ENCODE data around the gene TENM4. TPM values are rescaled to one million over a fixed set of nuclear protein-coding genes. Genes with fewer than 3 reads are reported as not detected.
A peak's percentile ranks its signal among the peaks of the same experiment; 100 is the strongest.

Gene TENM4
- polyA plus RNA-seq, 1 of the 3 experiments (the other 2 are of a cell fraction), result 16.7 TPM

DNA sequence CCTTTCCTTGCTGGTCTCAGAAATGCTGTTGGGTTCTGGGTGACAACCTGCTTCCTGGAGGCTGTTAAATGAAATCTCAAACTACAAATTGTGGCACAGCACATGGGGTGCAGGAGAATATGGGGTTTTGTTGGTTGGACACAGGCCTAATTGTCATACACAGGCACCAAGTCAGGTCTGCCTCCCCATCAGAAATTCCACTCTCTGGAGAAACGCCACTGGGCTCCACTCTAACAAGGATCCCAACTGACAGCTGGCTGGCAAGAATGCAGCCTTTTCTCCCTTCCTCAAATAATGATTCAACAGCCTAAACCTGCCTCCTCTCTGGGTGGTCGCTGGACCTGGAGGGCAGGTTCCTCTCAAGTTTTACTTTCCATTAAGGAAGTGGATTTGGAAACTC, 688.3 kb downstream of the TENM4 start:
- H3K9me3 ChIP-seq, result no peaks in the 10 kb centered on the region
- H4K20me1 ChIP-seq (ENCODE audit: insufficient read depth), result no peaks in the 10 kb centered on the region
- peaks cover 0 to 33% of the 10 kb centered on the region in 2 experiments for H3K36me3 ChIP-seq (replicated peaks in 1 of 2; ENCODE audit: control insufficient read depth in 1 of 2, insufficient read depth in 2 of 2, low read length in 1 of 2)
- H3K27ac ChIP-seq (ENCODE audit: low read depth in 2 of 2, low read length in 1 of 2), result peak overlapping the region in 1 of 2 experiments; percentile 53; a peak in 2 of 4 replicates
- 79% methylated on average over 2 of the region's 2 CpGs for WGBS (ENCODE audit: low lambda C conversion rate)
- no peak for DNase-seq
- no peak overlapping the region for H3K4me3 ChIP-seq (ENCODE audit: low read depth in 2 of 2, low read length in 1 of 2)
- TF ChIP-seq TEAD4 (IDR thresholded peaks at IDR 0.05; ENCODE audit: borderline replicate concordance, insufficient read depth), result no peak
- no peak for TF ChIP-seq SMC3 (IDR thresholded peaks at IDR 0.05; ENCODE audit: low read depth, low read length)
- TF ChIP-seq FOSL2 (IDR thresholded peaks at IDR 0.05; ENCODE audit: borderline replicate concordance, low read depth), result no peak
- no peak for TF ChIP-seq ZBTB33 (IDR thresholded peaks at IDR 0.05; ENCODE audit: borderline replicate concordance, low read depth)
- no peak for TF ChIP-seq POLR2AphosphoS5 (IDR thresholded peaks at IDR 0.05; ENCODE audit: low read depth, low read length)
- CTCF ChIA-PET, result interaction anchor here (0.9 to 1.4 kb wide), 3 partner anchors 28 to 47 kb away, joined by 3 to 5 read pairs (median 3); no protein-coding TSS in a partner anchor
- H3K9me2 ChIP-seq, result no peaks in the 10 kb centered on the region
- H2AFZ ChIP-seq (ENCODE audit: low read depth), result no peak overlapping the region
- H3K27me3 ChIP-seq (ENCODE audit: insufficient read depth), result no peaks in the 10 kb centered on the region
- no peak overlapping the region for H3K9ac ChIP-seq
- POLR2A ChIA-PET, result no interaction called here
- no peaks in the 10 kb centered on the region for H3F3A ChIP-seq (replicated peaks; ENCODE audit: insufficient read depth)
- H3K4me1 ChIP-seq (ENCODE audit: control insufficient read depth in 1 of 2, insufficient read depth in 2 of 2, low read depth in 1 of 2, low read length in 1 of 2), result peaks cover 0 to 29% of the 10 kb centered on the region in 2 experiments; a peak in 2 of 4 replicates
- H3K4me2 ChIP-seq, result no peak overlapping the region
- no peaks in the 10 kb centered on the region for H3K79me2 ChIP-seq (ENCODE audit: insufficient read depth)

DNA sequence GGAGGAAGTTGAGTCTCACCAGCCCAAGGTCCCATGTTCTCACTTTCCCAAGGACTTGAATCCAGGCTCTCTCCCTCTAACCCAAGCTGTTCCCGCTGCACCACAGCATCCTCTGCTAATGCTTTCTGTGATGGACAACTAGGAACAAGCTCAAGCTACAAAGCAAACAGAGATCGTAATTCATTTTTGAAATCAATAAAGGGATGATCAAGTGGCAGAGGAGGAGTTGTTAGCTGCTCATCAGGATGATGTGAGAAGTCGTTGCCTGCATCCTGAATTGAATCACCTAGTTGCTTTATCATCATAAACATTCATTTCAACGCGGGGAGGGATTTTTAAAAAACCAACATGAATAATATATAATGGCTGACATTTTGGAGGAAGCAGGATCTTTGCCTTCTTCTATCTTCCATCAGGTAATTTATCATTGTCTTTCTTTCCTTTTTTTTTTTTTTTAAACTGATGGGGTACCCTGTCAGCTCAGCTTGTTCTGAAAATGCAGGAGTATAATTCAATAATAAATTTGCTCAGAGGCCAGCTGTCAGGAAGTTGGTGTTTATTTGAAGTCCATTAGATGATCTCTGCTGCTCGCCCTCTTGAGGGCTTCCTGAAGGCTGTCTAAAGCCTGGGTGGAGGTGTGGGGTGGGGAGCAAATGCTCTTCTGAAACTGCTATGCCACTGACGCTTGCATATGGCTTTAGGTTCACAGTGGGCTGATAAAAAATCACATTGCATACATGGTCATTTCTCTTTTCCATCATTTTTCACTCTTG, 691.7 kb downstream of the TENM4 start:
- Histone ChIP-seq H3K79me2 (ENCODE audit: insufficient read depth) (no peaks in the 10 kb centered on the region), H3K36me3 (replicated peaks in 1 of 2; ENCODE audit: control insufficient read depth in 1 of 2, insufficient read depth in 2 of 2, low read length in 1 of 2) (peaks cover 0 to 24% of the 10 kb centered on the region in 2 experiments), H4K20me1 (ENCODE audit: insufficient read depth) (no peaks in the 10 kb centered on the region), H3K9me2 (no peaks in the 10 kb centered on the region), H3K4me2 (no peak overlapping the region), H3K27me3 (ENCODE audit: insufficient read depth) (no peaks in the 10 kb centered on the region), H3F3A (replicated peaks; ENCODE audit: insufficient read depth) (no peaks in the 10 kb centered on the region), H3K4me1 (ENCODE audit: control insufficient read depth in 1 of 2, insufficient read depth in 2 of 2, low read depth in 1 of 2, low read length in 1 of 2) (peaks cover 0 to 40% of the 10 kb centered on the region in 2 experiments; a peak in 2 of 4 replicates), H3K27ac (ENCODE audit: low read depth in 2 of 2, low read length in 1 of 2) (peak overlapping the region; percentile 9 to 98; a peak in 2 of 4 replicates), H3K4me3 (ENCODE audit: low read depth in 2 of 2, low read length in 1 of 2) (no peak overlapping the region), H2AFZ (ENCODE audit: low read depth) (no peak overlapping the region), H3K9me3 (no peaks in the 10 kb centered on the region), H3K9ac (no peak overlapping the region)
- CTCF ChIA-PET, result interaction anchor here (0.7 to 1.6 kb wide), 5 partner anchors 10 to 112 kb away, joined by 3 to 6 read pairs (median 4); no protein-coding TSS in a partner anchor
- DNase-seq, result peak; percentile 58
- POLR2A ChIA-PET, result interaction anchor here (0.6 to 1.2 kb wide), 2 partner anchors 9 to 348 kb away, joined by 3 to 6 read pairs; no protein-coding TSS in a partner anchor
- 71% methylated on average over 6 of the region's 7 CpGs for WGBS (ENCODE audit: low lambda C conversion rate)
- TF ChIP-seq GATA2 (CRISPR knock-in tag; IDR thresholded peaks at IDR 0.05) (peak; percentile 28; the same call in 1 of the 2 replicates), TAF1 (IDR thresholded peaks at IDR 0.05; ENCODE audit: borderline replicate concordance, low read depth, low read length) (no peak), FOSL2 (IDR thresholded peaks at IDR 0.05; ENCODE audit: borderline replicate concordance, low read depth) (no peak), RCOR1 (IDR thresholded peaks at IDR 0.05; ENCODE audit: low read length) (0 out of 2 replicates have a peak, but pooled peaks have one; percentile 37), CHD2 (IDR thresholded peaks at IDR 0.05; ENCODE audit: low read length, partially characterized antibody) (peak; percentile 47), TEAD4 (IDR thresholded peaks at IDR 0.05; ENCODE audit: borderline replicate concordance, insufficient read depth) (no peak), RAD21 (IDR thresholded peaks at IDR 0.05; ENCODE audit: low read length) (peak; percentile 13; the same call in 1 of the 2 replicates), SMC3 (IDR thresholded peaks at IDR 0.05; ENCODE audit: low read depth, low read length) (no peak), EP300 (IDR thresholded peaks at IDR 0.05; ENCODE audit: borderline replicate concordance in 1 of 2, low read depth in 1 of 2, low read length in 1 of 2) (peak; percentile 12 to 91; a peak in 3 of 4 replicates), FOXJ3 (CRISPR knock-in tag; IDR thresholded peaks at IDR 0.05) (peak; percentile 68; the same call in 1 of the 2 replicates), MXI1 (IDR thresholded peaks at IDR 0.05; ENCODE audit: low read depth, low read length) (peak; percentile 47; the same call in 1 of the 2 replicates), FOXM1 (IDR thresholded peaks at IDR 0.05; ENCODE audit: low read depth) (no peak), MAX (IDR thresholded peaks at IDR 0.05; ENCODE audit: low read depth) (no peak), EZH2phosphoT487 (IDR thresholded peaks at IDR 0.05; ENCODE audit: borderline replicate concordance, low read depth) (no peak), TCF12 (IDR thresholded peaks at IDR 0.05) (peak; percentile 42; the same call in 1 of the 2 replicates)
- TF ChIP-seq, protein P1, sequence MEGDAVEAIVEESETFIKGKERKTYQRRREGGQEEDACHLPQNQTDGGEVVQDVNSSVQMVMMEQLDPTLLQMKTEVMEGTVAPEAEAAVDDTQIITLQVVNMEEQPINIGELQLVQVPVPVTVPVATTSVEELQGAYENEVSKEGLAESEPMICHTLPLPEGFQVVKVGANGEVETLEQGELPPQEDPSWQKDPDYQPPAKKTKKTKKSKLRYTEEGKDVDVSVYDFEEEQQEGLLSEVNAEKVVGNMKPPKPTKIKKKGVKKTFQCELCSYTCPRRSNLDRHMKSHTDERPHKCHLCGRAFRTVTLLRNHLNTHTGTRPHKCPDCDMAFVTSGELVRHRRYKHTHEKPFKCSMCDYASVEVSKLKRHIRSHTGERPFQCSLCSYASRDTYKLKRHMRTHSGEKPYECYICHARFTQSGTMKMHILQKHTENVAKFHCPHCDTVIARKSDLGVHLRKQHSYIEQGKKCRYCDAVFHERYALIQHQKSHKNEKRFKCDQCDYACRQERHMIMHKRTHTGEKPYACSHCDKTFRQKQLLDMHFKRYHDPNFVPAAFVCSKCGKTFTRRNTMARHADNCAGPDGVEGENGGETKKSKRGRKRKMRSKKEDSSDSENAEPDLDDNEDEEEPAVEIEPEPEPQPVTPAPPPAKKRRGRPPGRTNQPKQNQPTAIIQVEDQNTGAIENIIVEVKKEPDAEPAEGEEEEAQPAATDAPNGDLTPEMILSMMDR (IDR thresholded peaks at IDR 0.05), result no peak
- TF ChIP-seq, protein P2, sequence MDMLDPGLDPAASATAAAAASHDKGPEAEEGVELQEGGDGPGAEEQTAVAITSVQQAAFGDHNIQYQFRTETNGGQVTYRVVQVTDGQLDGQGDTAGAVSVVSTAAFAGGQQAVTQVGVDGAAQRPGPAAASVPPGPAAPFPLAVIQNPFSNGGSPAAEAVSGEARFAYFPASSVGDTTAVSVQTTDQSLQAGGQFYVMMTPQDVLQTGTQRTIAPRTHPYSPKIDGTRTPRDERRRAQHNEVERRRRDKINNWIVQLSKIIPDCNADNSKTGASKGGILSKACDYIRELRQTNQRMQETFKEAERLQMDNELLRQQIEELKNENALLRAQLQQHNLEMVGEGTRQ (IDR thresholded peaks at IDR 0.05; ENCODE audit: borderline replicate concordance, low read depth, low read length), result no peak

All from SK-N-SH (cell line).